Motor neuron (in vitro differentiated cells): Measurements from ENCODE around the gene GPR3. TPM values are rescaled to one million over a fixed set of nuclear protein-coding genes. Genes with fewer than 3 reads are reported as not detected.
A peak's percentile ranks its signal among the peaks of the same experiment; 100 is the strongest.

Experiments used
- ATAC-seq, 8 experiments: fragments of 200-7000 bp; cut with Tn5 transposase; replicated peaks in 6 of 8; 2 replicates each; pipeline ENCODE4 v1.8.0; 2021; ENCODE audit warnings: mild to moderate bottlenecking in 8 of 8, moderate library complexity in 8 of 8
- H3K27ac ChIP-seq, 2 donors: fragments of 250-450 bp; sonication (Bioruptor Pico); 2 replicates each; pipeline ENCODE4 v1.9.0; 2021; ENCODE audit warnings: antibody characterized with exemption in 2 of 2, mild to moderate bottlenecking in 2 of 2, moderate library complexity in 1 of 2
- H3K4me1 ChIP-seq, 2 donors: fragments of 250-450 bp; sonication (Bioruptor Pico); replicated peaks in 1 of 2; 2 replicates each; pipeline ENCODE4 v1.6.1; 2021; ENCODE audit warnings: antibody characterized with exemption in 2 of 2, mild to moderate bottlenecking in 2 of 2, moderate library complexity in 1 of 2
- H3K4me3 ChIP-seq, 5 donors: fragments of 250-450 bp; sonication (Bioruptor Pico); 2 replicates each; pipeline ENCODE4 v1.9.0; 2021; ENCODE audit warnings: antibody characterized with exemption in 5 of 5, mild to moderate bottlenecking in 5 of 5, moderate library complexity in 4 of 5
- WGBS, 10 experiments: fragments of 450-650 bp; shearing (Covaris generic); methylation state at CpG; one replicate each; pipeline ENCODE4 v1.0.0; 2022; 5-methylcytosine and 5-hydroxymethylcytosine counted together
- in situ Hi-C, 9 experiments: fragments of 400-800 bp; cut with MboI; loops; one replicate each; pipeline ENCODE4 v1.15.0; 2021; ENCODE audit warnings: low sequenced_read_pairs in 9 of 9, low pct_unique_long_range_greater_than_20kb in 2 of 9; ENCODE audit not compliant: unreplicated experiment in 9 of 9
- total RNA-seq, 8 experiments: library from RNA; unstranded; fragments of 300-600 nt; gene quantifications; 2 replicates each; pipeline versions ENCODE4 v1.2.3 to v1.2.4, GENCODE V29; 2022

Gene GPR3
- total RNA-seq, 8 experiments from 2014 or later, result 0.56 to 4.0 (median 2.5) TPM

DNA sequence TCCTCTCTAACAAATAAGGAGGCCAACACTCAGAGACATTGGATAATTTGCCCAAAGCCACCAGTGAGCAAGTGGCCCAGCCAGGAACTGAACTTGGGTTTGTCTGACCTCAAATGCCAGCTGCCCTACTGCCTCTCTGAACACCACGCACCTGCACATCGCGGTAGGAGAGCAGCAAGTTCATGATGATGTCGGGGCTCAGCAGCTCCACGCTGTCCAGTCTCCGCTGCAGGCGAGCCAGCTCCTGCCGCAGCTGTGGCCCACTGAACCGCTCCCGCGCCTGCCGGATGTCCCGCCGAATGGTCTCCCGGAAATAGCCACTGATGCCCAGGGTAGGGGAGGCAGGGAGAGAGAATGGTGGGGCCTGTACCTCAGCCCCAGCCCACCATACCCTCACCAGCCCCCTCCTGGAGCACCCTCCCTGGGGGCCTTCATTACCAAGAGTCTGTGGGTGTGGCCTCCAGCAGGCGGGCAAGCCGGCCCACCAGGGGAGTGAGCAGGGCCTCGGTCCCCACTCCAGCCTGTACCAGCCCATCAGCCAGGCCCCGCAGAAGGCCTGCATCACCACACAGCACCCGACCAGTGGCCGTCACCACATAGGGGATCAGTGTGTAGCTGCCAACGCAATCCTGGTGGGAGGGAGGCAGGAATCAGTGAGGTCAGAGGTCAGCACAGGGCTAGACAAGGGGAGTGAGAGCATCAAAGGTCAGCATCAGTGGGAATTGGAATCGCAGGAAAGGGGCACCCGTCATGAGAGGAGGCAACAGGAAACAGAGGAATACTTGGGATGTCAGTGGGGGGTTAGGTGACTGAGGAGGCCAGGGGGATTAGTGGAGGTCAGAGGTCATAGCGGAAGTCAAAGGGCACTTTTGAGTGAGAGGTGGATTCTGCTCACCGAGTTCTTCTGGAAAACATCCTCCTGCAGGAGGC, 28.4 kb upstream of the GPR3 start:
- WGBS, 10 experiments, result 39 to 100% (median 88%) methylated on average over 1 to 14 of the region's 26 CpGs; no CpG with 5 or more reads in 1 of the 10 experiments

DNA sequence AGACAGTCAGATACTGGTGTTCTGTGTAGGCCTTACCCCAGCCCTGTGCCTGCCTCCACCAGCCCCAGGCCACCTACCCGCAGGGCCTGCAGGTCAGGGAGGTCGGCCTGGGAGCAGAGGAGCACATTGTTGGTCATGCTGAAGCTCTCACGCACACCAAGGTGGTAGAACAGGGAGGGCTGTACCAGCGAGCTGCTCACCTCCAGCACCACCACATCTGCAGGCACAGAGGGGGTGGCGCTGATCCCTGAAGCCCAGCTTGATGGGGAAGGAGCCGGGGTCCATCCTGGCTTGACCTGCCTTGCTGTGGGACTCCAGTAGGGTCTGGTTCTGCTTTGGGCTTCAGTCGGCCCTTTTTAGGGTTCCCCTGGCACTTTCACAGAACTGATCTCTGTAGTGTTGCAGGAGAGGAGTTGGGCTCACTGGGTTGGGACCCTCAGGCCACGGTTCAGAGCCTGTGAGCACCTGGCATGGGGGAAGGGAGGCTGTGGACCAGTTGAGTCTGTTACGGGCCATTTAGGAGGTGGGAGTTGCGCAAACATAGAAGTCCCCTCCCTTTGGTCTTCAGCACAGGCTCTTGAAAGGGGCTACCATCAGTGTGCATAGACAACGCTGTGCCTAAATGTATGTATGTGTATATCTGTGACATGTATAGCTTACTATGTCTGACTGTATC, 27.6 kb upstream of the GPR3 start:
- H3K27ac ChIP-seq, result peak overlapping the region; percentile 26 to 79
- WGBS, 10 experiments, result 0 to 100% (median 61%) methylated on average over 1 to 4 of the region's 11 CpGs; no CpG with 5 or more reads in 4 of the 10 experiments
- peak overlapping the region; percentile 34 to 56 (median 46) for H3K4me3 ChIP-seq
- ATAC-seq, result no peak
- in situ Hi-C loops, result no loop called here
- H3K4me1 ChIP-seq, result peaks cover 9 to 22% of the 10 kb centered on the region in 2 donors

More for the DNA sequence above, 28.4 kb upstream of the GPR3 start:
- Histone ChIP-seq H3K27ac (no peak overlapping the region), H3K4me1 (peaks cover 9 to 22% of the 10 kb centered on the region in 2 donors), H3K4me3 (no peak overlapping the region)
- ATAC-seq, result no peak
- in situ Hi-C loops, result no loop called here

DNA sequence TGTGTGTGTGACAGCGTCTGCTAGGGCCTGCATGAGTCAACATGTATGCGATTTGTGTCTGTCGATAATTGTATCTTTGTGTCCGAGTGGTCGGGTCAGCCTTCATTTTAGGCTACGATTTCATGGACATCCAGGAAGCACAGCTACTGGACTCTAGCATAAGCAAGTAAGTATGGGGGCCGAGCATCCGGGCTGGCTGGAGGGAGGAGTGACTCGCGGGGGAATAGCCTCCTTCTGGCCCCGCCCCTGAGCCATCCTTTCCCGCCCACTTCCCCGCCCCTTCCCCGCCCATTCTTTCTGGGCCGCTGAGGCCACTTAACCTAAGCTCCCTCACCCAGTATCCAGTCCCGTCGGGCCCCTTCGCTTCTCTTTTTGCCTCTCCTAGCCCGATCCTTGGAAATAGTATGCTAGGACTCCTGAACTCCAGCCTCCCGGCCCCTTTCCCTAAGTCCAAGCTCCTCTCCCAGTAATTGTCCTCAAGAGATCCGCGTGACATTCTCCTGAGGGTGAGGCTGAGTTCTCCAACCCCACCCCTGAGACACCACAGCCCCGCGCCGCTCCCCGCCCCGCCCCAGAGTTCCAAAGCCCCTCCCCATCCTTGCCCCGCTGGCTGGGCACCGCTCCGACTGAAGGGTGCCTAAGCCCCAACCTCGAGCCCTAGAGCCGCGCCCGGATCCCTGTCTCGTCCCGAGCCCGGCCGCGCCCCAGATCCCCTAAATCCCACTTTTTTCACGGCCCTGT, 26.9 kb upstream of the GPR3 start:
- ATAC-seq, result peak; percentile 43 to 70 (median 66)
- in situ Hi-C loops, result no loop called here
- H3K27ac ChIP-seq, result peak overlapping the region; percentile 39 to 79
- peak overlapping the region; percentile 34 to 56 (median 46) for H3K4me3 ChIP-seq
- H3K4me1 ChIP-seq, result peaks cover 9 to 18% of the 10 kb centered on the region in 2 donors
- 0 to 50% (median 5%) methylated on average over 2 to 7 of the region's 40 CpGs; no CpG with 5 or more reads in 5 of the 10 experiments for WGBS, 10 experiments

DNA sequence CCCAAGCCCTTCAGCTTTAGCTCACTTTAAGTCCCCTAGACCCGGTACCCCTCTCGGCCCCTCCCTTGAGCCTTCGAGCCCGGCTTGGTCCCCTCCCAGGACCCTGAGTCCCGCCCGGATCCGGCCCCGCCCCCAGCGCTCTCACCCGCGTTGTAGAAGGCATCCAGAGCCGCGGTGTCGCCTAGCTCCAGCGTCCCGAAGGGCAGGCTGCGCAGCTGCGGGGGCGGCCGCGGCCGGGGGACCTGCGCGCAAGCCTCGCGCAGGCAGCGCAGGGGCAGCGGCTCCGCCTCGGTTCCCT, 26.4 kb upstream of the GPR3 start:
- H3K27ac ChIP-seq, result peak overlapping the region; percentile 24 to 79
- WGBS, 10 experiments, result no CpG with 5 or more reads among the region's 30 CpGs
- in situ Hi-C loops, result no loop called here
- peak; percentile 44 to 80 (median 76) for ATAC-seq
- H3K4me3 ChIP-seq, result peak overlapping the region; percentile 34 to 56 (median 46)
- peaks cover 7 to 15% of the 10 kb centered on the region in 2 donors for H3K4me1 ChIP-seq

DNA sequence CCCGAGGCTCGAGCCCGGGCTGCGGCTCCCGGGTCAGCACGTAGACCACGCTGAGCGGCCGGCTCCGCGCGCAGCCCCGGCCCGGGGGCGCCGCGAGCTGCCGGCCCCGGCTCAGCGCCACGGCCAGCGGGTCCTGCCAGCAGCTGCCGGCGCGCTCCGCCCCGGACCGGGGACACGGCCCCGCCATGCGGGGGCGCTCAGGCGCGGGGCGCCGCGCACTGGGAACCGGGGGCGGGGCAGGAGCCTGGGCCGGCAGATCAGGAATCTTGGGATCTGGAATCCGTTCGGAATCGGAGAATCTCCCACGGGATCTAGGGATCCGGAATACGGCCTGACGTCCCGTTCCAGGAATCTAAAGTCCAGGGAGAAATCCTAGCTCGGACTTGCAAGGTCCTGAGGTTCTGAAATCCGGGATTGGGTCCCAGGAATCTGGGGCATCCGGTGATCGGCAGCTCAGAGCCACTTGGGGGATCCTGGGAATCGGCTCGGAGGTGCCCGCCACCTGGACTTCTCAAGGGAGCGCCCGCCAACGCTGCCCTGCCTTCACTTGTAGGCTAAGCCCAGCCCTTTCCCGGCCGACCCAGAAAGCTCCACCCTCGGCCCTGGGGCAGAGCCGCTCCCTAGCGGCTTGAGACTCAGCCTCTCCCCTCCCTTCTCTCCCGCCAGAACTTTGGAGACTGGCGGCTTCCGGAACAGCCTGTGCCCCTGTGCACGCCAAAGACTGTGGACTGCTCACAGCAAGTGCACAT, 25.8 kb upstream of the GPR3 start, which contains the start of gene MAP3K6:
Gene MAP3K6 (minus strand): TSS at position 551 of the 749 bp plus-strand sequence. CDS start 364 bp downstream, at position 187.
- 0 to 8% (median 0%) methylated on average over 3 to 21 of the region's 67 CpGs; no CpG with 5 or more reads in 4 of the 10 experiments for WGBS, 10 experiments
- Histone ChIP-seq H3K4me3 (peak within 1 kb of the TSS; percentile 34 to 56 (median 46)), H3K4me1 (peaks cover 7 to 15% of the 10 kb centered on the region in 2 donors), H3K27ac (peak within 1 kb of the TSS; percentile 24 to 79)
- in situ Hi-C loops, result no loop called here
- peak; percentile 55 to 84 (median 66) for ATAC-seq

DNA sequence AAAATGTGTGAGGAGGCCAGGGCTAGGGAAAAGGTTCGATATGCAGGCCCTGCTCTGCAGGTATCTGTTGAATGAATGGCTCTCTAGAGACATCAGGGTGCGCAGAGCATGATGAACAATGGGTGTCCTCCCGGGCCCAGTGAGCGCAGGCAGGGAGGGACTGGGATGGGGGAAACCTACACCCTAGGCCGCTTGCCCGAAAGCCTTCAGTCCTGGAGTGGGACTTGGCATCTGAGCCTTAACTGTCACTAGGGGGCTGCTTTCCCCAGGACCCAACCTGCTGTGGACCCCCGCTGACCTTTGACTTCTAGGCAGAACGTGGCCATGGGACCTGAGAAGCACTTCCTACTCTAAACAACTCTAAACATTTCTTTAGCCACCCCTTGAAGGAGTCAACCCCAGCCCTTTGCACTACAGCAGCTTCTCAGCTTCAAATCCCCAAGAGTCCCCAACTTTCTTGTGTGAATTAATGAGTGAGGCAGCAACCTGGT, 25.2 kb upstream of the GPR3 start:
- 20 to 62% (median 36%) methylated on average over 2 to 7 of the region's 8 CpGs; no CpG with 5 or more reads in 4 of the 10 experiments for WGBS, 10 experiments
- Histone ChIP-seq H3K27ac (no peak overlapping the region), H3K4me1 (peaks cover 7 to 15% of the 10 kb centered on the region in 2 donors), H3K4me3 (peak overlapping the region in 4 of 5 donors; percentile 39 to 56 (median 46))
- in situ Hi-C loops, result no loop called here
- no peak for ATAC-seq

DNA sequence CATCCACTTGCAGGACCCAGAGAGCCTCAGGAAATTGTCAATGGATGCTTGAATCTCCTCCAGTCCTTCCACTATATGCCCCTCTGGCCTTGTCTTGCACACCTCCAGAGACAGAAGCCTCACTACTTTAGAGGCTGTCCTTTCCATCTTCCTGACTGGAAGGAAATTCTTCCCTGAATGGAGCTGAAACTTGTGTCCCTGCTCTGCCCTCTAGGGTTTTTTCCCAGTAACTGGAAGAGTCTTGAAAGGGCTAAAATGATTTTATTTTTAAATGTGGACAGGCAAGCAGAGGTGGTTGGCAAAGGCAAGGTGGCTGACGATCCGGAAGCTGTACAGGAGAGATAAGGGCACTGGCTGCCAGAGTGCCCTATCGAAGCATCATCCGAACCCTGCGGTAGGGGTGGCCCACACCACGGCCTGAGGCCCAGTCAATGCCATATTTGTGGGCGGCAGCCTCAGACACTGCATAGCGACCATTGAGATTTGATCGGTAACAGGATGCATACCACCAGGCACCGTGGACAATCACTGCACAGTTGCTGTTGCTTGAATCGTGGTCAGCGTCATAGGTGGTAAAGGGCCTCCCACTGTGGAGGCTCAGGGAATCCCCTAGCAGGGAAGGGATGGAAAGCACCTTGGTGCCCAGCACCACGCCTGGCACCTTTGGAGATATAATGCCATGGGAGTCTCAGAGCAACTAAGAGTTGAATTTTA, 23.4 kb upstream of the GPR3 start:
- Histone ChIP-seq H3K4me1 (peaks cover 7 to 15% of the 10 kb centered on the region in 2 donors), H3K4me3 (no peak overlapping the region), H3K27ac (no peak overlapping the region)
- no peak for ATAC-seq
- 73 to 90% (median 87%) methylated on average over 2 to 12 of the region's 13 CpGs; no CpG with 5 or more reads in 4 of the 10 experiments for WGBS, 10 experiments
- in situ Hi-C loops, result no loop called here

DNA sequence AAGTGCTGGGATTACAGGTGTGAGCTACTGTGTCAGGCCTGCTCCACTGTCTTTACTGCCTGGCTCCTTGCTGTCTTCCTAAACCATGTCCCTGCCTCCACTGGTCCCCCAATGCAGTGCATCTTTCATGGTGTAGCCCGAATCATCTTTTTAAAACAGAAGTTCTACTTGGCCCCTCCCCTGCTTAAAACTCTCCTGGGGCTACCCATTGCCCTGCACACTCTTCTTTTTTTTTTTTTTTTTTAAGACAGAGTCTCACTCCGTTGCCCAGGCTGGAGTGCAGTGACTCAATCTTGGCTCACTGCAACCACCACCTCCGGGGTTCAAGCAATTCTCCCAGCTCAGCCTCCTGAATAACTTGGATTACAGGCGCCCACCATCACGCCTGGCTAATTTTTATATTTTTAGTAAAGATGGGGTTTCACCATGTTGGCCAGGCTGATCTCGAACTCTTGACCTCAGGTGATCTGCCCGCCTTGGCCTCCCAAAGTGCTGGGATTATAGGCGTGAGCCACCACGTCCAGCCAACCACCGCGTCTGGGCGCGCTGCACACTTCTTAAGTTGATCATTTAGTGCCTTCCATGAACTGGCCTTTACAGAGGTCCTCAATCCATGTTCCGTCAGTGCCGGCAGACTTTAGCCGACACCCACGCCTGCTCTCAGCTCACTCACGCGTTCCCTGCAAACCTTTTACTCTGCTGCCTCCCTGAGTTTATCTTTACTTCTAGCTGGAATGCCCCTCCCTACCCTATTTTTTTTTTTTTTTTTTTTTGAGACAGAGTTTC, 20.2 kb upstream of the GPR3 start:
- 75 to 91% (median 84%) methylated on average over 1 to 16 of the region's 19 CpGs for WGBS, 10 experiments
- ATAC-seq, result peak in 1 of 8 experiments; percentile 64
- peaks cover 0 to 3% of the 10 kb centered on the region in 2 donors for H3K4me1 ChIP-seq
- no peak overlapping the region for H3K4me3 ChIP-seq
- in situ Hi-C loops, result no loop called here
- H3K27ac ChIP-seq, result no peak overlapping the region

DNA sequence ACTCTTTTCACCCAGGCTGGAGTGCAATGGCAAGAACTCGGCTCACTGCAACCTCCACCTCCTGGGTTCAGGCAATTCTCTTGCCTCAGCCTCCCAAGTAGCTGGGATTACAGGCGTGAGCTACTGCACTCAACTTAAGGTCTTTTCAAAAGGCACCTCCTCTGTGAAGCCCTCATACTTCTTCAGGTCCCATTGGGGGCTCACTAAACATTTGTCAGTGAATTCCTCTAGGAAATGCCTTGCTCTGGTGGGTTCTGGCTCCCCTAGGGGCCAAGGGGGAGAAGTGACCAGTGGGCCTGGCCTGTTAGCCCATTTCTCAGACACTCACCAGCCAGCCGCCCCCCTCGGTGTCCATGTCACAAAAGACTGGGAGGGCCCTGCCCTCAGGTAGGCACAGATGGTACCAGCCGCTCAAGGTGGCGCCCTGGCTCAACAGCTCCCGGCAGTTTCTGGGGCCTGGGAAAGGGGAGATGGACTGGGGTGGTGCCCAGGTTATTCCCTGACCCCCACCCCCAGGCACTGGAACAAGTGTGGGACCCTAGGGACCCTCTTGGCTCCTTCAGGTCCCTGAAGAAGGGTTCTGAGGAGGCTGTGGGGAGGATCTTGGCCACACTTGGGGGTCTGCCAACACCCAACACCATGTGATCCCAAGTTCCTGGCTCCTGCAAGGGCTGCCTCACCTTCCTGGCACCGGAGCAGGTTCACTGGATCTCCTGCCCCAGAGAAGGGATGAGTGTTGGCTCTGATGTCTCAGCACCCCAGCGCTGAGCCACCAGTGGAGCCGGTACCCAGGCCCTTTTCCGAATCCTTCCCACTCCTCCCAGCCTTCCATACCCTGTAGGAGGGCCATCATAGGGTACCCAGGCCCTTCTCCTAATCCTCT, 19.4 kb upstream of the GPR3 start:
- H3K27ac ChIP-seq, result no peak overlapping the region
- H3K4me1 ChIP-seq, result no peaks in the 10 kb centered on the region
- WGBS, 10 experiments, result 60 to 100% (median 83%) methylated on average over 1 to 9 of the region's 11 CpGs; no CpG with 5 or more reads in 1 of the 10 experiments
- no peak overlapping the region for H3K4me3 ChIP-seq
- peak in 2 of 8 experiments; percentile 22 to 48 for ATAC-seq
- in situ Hi-C loops, result no loop called here

DNA sequence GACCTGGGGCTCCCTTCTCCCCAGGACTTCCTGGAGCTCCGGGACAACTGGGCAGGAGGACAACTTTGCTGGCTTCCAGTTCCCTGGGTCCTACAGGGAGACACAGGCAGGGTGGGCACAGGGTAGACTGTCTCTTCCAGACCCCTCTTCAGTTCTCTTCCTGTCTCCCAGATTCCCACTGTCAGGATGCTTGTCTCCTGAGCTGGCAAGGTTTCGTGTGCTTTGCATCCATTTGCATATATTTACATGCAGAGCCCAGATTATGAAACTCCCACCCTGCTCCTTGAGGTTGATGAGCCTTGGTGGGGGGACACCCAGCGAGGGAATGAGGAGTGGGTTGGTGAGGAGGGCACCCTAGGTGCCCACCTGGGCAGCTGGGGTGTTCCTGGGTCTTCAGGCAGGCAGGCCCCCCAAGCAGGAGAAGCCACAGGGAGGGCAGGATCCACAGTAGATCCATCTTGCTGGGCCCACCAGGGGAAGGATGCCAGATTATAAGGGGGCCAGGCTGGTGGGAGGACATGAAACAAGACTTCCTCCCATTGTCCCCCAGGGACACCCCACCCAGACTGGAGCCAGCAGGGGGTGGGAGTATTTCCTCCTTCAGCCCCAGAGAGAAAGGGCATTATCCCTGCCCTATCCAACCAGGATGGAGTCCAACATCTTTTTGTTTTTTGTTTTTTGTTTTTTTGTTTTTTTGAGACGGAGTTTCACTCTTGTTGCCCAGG, 17.9 kb upstream of the GPR3 start, which contains the start of gene FCN3:
Gene FCN3 (minus strand): TSS at position 463 of the 725 bp plus-strand sequence. CDS start 6 bp downstream, at position 457.
- whole genome bisulfite sequencing, 10 experiments, result 25 to 90% (median 72%) methylated on average over 1 to 3 of the region's 4 CpGs
- Histone ChIP-seq H3K4me1 (no peaks in the 10 kb centered on the region), H3K4me3 (no peak within 1 kb of the TSS), H3K27ac (no peak within 1 kb of the TSS)
- peak in 4 of 8 experiments; percentile 15 to 95 (median 65) for ATAC-seq
- in situ Hi-C loops, result loop anchor here in 3 of 9 experiments (25.0 kb wide), 2 partner anchors 238 to 262 kb away; partner anchors contain the start of gene AHDC1 (in 2 of the 3)
